IPS DF 19.7 (cell line): ENCODE data around the gene HEXA.

ENCODE experiments used
- DNase-seq: peaks from one replicate; pipeline ENCODE4 v3.0.0-alpha.2; 2013; ENCODE audit warnings: low read depth, low spot score

HEXA gene

DNA sequence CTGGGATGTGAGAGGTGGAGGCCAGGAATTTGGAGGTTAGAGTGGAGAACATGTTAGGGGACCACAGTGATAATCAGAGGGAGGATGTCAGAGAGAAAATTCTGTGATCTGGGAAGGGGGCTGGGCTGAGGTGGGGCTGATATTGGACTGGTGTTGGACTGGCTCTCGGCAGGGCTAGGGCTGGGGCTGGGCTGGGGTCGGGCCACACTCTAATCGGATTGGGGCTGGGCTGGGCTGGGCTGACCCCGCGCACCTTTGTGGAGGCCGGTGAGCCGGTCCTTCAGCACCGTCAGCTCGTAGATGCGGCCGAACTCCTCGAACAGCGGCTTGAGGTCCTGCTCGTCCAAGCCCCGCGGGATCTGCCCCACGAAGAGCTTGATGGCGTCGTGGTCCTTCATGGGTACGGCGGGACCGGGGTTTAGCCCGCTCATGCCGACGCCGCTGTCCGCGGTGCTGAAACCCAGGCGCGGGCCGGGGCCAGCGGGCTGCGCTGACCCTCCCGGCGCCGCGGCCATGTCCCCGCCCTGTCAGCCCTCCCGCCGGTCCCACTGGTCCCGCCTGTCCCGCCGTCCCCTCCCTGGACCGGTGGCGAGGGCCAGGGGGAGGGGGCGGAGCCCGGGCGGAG, 56.3 kb downstream of the HEXA start:
- DNase-seq = no peak

DNA sequence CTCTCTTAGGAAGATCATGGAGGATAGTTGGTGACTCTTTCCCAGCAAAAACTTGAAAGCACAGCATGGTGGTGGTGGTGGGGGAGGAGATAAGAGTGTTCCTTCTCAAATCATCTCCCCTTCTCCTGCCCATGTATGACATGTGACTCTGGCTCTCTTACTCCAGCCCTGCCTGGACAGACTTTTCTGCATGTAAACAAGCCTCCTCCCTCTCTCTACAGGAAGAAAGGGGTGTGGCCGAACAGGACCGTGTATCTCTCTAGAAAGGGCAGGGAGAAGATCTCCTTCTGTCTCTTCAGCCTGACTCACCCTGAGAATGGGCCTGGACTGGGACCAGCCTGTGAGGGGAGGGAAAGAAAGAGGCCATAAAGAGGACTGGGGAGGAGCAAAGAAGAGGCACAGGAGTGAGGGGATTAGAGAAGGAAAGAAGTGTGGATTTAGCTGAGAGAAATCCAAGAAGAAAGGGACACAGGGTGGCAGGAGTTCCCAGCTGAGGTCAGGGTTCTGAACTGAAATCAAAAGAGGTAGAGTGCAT, 57.3 kb downstream of the HEXA start:
- DNase-seq = no peak

GRCh38 chr15:72315706-72316370, 60.0 kb downstream of the HEXA start:
- DNase-seq = no peak

GRCh38 chr15:72313881-72314280, 61.9 kb downstream of the HEXA start:
- DNase-seq = no peak

- no peak for DNase-seq
These were observed 62.4 kb downstream of the HEXA start for GRCh38 chr15:72313448-72313840.

- peak; percentile 30 for DNase-seq
These were observed 63.0 kb downstream of the HEXA start for GRCh38 chr15:72312605-72313447.

- no peak for DNase-seq
These were observed 68.8 kb downstream of the HEXA start for GRCh38 chr15:72307026-72307425.

- DNase-seq = peak; percentile 47
These were observed 69.5 kb downstream of the HEXA start for GRCh38 chr15:72306211-72306785.

DNA sequence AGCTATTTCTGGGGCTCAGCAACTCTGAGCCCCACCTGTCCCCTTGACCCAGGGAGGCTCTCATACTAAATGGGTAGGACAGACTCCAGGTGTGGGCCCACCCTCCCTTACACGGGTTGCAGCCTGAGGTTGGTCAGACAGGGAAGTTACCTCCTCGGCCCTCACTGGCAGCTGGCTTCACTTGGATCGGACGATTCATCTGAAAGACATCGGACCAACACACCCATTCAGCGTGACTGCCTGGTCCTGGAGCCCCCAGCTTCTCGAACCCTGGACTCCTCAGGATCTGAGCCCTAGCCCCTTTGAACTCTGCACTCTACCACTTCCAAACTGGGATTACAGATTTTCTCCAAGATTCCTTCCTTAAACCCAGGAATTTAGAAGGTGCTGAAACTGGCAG, 71.2 kb downstream of the HEXA start:
- no peak for DNase-seq

DNA sequence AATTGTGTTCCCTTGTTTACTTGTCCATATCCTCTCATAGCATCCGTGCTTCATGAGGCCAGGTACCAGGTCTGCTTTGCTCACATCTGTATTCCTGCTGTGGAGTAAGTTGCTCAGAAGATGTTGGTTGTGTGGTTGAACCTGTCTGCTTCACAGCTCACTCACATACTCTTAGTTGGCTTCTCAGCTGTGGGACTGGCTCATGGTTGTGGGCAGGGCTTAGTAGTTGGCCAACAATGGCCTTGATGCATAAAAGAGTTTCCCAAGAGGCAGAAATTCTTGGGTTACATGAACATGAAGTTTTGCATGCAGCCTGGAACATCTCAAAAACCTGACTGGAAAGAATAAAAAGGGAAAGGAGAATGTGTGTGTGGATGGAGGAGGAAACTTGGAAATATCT, 72.9 kb downstream of the HEXA start:
- DNase-seq = no peak
